Ovary (tissue), 3 donors: ENCODE measurements around the gene KIF5B.
"Not testable (repeated sequence)": the region's sequence is repeated elsewhere in the genome, so short reads cannot be mapped to it uniquely, and the experiment has no call there.

Experiments
- POLR2A ChIP-seq: fragments of 450-650 bp; IDR thresholded peaks from one replicate; pipeline ENCODE4 v1.6.1; 2017; ENCODE audit warnings: antibody characterized with exemption, mild to moderate bottlenecking, moderate library complexity
- TF ChIP-seq, protein P1 (sequence below), 3 donors: fragments of 450-650 bp in 2 of 3; fragments of 200-600 bp in 1 of 3; IDR thresholded peaks; one replicate each; pipeline versions ENCODE4 v1.5.1 to v1.8.0; 2016 to 2022; ENCODE audit warnings: antibody characterized with exemption in 3 of 3, mild to moderate bottlenecking in 1 of 3
- donor health status: DM: no; HTN: no; CAD: no.

- TF ChIP-seq, protein P1, sequence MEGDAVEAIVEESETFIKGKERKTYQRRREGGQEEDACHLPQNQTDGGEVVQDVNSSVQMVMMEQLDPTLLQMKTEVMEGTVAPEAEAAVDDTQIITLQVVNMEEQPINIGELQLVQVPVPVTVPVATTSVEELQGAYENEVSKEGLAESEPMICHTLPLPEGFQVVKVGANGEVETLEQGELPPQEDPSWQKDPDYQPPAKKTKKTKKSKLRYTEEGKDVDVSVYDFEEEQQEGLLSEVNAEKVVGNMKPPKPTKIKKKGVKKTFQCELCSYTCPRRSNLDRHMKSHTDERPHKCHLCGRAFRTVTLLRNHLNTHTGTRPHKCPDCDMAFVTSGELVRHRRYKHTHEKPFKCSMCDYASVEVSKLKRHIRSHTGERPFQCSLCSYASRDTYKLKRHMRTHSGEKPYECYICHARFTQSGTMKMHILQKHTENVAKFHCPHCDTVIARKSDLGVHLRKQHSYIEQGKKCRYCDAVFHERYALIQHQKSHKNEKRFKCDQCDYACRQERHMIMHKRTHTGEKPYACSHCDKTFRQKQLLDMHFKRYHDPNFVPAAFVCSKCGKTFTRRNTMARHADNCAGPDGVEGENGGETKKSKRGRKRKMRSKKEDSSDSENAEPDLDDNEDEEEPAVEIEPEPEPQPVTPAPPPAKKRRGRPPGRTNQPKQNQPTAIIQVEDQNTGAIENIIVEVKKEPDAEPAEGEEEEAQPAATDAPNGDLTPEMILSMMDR (IDR thresholded peaks at IDR 0.05) = not testable (repeated sequence)
- TF ChIP-seq POLR2A = not testable (repeated sequence)
These were observed 68.4 kb downstream of the KIF5B start for GRCh38 chr10:31987786-31988185.
